Stimulated activated CD8-positive, alpha-beta memory T cell treated with anti-CD3 and anti-CD28 coated beads, Interleukin-2, amount 100 ng/mL, for 48 hours (primary cell): ENCODE data around the gene PTPRT.

Experiments
- DNase-seq, 2 donors: peaks; one replicate each; pipeline ENCODE4 v3.0.0-alpha.2; 2020; ENCODE audit warnings: low read depth in 2 of 2

Gene PTPRT

DNA sequence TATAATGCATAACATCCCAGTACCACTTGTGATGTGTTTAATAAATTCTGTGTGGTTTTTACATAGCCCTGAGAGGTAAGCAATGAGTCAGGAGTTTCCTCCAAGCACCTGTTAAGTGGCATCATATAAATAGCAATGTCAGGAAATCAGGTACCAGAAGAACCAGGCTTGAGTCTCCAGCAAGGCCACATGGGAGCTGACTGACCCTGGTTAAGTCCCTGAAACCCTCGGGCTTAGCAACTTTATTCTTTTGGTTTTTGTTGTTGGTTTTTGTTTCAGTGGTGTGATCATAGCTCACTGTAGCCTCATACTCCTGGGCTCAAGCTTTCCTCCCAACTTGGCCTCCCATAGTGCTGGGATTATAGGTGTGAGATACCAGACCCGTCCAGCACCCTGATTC is 70.0 kb downstream of the PTPRT start:
- DNase-seq = no peak

DNA sequence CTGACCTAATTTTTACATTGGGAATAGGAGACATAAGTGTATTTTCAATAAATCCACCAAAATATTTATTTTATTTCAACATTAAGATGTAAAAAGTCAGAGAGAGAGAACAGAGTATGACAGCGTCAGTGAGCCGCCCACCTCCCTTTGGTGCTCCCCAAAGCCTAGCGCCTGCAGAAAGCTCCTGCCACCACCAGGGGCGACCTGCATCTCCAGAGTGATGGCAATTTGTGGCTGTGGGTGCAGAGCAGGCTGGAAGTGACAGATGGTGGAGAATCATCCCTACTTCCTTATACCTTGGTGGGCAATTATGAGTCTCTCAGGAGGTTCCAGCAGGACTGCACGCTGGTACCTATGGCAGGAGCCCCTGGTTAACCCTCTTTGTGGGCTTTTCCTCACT is 87.3 kb downstream of the PTPRT start:
- no peak for DNase-seq

- no peak for DNase-seq
Observed at GRCh38 chr20:43096931-43097260, 92.8 kb downstream of the PTPRT start.

DNA sequence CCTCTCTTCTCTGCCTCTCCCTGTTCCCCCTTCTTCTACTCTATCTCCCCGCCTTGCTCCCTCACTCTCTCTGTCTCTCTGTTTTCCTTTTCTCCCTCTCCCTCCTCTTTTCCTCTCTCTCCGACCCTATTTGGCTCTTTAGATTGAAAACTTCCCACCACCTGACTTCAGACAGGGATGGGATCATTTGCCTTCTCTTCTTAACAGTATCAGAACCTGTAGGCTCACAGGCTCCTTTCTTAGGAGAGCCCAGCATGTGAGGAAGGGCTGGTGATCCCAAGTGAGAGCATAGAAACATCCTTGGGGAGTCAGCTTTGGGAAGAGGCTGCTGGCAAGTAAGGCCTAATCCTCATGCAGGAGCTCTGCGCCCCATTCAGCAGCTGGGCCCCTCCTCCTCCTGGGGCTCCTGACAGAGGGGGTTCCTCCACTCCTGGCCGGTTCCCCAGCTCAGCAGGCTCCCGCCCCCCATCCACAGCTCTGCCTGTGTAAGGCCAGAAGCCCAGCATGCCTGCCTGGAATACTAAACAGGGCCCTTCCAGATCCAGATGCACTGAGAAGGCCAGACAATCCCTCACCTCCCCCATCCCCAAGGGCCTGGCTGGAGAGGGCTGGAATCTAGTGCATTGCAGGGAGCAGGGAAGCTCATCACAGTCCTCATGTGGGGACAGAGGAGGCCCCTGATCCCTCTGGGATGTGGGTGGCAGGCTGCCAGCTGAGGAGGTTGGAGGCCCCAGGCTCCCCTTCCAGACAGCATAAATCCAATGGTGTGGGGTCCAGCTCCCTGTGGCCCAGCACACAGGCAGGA is 93.4 kb downstream of the PTPRT start:
- DNase-seq = no peak

DNA sequence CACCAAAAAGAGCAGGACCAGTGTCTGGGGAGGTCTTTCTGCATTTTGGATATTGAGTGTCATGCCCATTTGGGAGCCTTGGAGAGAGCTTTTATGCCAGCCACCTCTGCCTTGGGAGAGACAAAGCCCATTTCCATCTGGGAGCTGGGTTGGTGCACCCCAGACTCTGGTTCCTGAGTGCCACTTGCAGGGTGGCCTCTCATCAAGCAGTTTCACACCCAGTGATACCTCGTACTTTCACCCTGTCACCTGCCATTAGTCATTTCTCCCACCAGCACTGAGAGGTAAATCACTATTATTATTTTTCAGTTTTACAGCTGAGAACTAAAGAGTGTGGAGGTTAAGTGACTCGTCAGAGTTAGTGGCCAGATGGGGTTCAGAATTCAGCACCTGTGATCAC is 94.7 kb downstream of the PTPRT start:
- no peak for DNase-seq

- DNase-seq = no peak
Observed at GRCh38 chr20:43092386-43093088, 97.2 kb downstream of the PTPRT start.

GRCh38 chr20:43068482-43068881 is 121.2 kb downstream of the PTPRT start:
- no peak for DNase-seq

- no peak for DNase-seq
Observed at GRCh38 chr20:43066125-43066524, 123.6 kb downstream of the PTPRT start.

DNA sequence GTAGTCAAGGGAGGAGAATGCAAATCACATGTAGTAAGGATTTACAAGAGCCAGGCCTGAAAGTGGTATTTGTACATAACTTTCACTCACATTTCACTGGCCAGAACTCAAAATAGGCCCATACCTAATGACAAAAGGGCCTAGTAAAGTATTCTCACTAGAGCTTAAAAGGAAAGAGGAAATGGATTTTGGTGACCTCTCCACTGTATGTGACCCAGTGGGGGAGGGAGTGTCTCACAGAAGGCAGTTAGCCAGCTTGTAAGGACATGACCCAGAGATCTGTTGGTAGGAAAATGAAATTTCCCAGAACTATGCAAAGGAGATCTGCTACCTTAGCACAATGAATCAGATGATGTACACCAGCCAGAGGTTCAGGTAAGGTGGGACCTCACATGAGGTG is 124.4 kb downstream of the PTPRT start:
- no peak for DNase-seq

DNA sequence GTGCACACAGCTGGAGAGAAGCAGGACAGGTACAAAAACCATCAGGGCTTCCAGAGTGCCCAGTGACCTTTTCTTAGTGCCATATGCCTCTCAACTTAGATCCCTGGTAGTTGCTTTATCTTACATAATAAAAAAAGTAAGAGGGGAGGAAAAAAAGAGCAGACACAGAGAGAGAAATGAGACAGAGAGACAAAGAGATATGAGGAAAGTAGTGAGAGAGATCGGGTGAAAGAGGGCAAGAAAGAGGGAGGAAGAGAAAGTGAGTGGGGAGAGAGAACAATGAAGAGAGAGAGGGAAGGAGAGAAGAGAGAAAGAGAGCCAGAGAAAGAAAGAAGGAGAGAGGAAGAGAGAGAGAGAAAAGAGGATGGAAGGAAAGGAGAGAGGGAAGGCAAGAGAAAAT is 131.6 kb downstream of the PTPRT start:
- no peak for DNase-seq

GRCh38 chr20:43057317-43057716 is 132.4 kb downstream of the PTPRT start:
- no peak for DNase-seq

- DNase-seq = no peak
Observed at GRCh38 chr20:43055181-43055884, 134.4 kb downstream of the PTPRT start.

DNA sequence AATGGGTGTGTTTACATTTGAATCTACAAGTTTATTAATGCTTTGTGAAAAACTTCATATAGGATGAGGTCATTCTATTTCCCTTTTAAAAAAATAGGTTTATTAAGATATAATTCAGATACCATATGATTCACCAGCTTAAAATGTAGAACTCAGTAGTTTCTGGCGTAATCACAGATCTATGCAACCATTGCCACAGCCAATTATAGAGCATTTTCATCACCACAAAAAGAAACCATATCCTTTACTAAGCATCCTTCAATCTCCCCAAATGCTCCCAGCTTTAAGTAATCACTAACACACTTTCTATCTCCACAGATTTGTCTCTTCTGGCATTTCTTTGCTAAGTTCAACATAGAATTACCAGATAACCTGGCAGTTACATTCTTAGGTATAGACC is 137.2 kb downstream of the PTPRT start:
- DNase-seq = no peak

GRCh38 chr20:43046966-43047365 is 142.7 kb downstream of the PTPRT start:
- DNase-seq = no peak

DNA sequence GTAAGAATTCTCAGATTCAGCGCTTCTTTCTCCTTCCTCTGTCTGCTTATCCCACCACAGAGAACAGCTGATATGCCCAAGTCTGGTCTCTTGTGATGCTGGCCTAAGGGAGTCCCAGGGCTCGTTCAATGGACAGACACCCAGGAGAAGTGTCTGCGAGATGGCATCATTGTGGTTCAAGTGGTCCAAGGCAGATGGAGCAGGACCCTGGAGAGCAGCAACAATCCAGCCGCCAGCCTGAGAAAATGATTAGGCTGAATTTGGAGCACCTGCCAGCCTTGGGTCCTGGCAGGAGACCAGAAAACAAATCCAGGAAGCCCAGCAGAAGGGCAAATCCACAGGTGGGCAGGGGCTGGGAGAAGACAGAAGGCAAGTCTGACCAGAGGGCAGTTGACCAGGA is 145.8 kb downstream of the PTPRT start:
- DNase-seq = no peak

- DNase-seq = no peak
Observed at GRCh38 chr20:43040427-43040826, 149.3 kb downstream of the PTPRT start.

DNA sequence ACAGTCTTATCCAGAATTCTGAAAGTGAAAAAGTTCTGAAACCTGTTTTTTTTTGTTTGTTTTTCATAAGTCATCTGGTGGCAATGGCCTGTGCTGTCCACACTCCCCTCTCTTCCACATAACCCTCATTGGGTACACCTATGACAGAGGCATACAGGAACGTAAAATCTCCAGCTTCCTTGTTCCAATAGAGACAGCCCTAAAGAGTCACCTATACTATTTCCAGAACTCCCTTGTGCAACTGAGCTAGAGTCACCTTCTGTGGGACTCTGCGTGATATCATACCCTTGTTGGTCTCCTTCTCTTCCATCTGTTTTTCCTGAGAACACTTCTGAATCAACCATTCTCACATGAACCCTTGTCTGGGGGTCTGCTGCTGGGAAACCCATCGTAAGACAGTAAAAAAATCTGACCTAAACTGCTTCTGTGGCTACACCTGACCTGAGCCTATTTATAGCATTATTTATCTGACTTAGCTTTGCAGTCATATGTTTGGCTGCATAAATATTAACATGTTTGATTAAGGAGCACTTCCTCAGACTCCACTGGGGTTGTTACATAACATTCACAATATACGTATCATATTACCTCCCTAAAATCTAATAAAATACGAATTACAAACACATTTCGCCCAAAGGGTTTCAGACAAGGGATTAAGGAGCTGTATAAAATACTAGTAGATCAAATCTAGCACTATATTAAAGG is 151.9 kb downstream of the PTPRT start:
- DNase-seq = no peak

- DNase-seq = no peak
Observed at GRCh38 chr20:43034981-43035724, 154.6 kb downstream of the PTPRT start.

- no peak for DNase-seq
Observed at GRCh38 chr20:43032459-43032858, 157.2 kb downstream of the PTPRT start.

GRCh38 chr20:43029176-43029575 is 160.5 kb downstream of the PTPRT start:
- DNase-seq = no peak

DNA sequence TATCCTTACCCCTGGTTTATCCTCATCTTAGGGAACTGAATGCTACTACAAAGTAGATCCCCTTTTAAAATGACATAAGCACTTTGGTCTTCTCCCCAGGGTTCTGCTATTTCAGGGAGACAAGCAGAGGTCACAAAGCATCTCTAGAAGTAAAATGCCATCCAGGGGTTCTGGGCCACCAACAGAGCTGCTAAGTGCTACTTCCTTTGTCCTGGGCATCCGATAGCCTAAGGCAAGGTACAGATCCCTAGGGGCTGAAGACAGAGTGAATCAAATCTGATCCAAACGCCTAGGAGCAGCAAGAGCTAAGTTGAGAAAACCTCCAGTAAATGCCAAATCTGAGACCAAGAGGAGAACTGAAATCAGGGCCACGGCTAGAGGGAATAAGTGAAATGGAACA is 161.2 kb downstream of the PTPRT start:
- DNase-seq = no peak

DNA sequence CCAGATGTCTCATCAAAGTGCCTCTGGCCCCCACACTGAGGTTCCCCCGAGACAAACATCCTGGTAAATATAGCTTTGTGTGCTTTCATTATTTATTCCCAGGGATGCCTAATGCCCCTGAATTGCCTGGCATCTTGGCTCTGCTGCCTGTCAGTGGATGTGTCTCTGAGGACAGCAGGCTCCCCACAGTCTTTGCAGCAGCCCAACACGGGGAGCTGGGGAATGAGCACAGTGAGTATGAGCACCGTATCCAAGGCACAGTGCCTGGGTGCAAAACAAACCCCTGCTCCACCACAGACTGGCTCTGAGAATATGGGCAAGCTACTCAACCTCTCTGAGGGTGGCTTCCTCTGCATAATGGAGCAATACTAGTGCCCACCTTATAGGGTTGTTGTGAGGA is 165.9 kb downstream of the PTPRT start:
- no peak for DNase-seq
